Heart left ventricle (tissue), 16 donors: Measurements from ENCODE around the gene ADAMTSL1. TPM values are rescaled to one million over a fixed set of nuclear protein-coding genes. Genes with fewer than 3 reads are reported as not detected.
A peak's percentile ranks its signal among the peaks of the same experiment; 100 is the strongest.

Source experiments
- ATAC-seq, 4 donors: fragments of 200-7000 bp; cut with Tn5 transposase; one replicate each; pipeline ENCODE4 v1.9.1; 2020 to 2022; ENCODE audit warnings: moderate library complexity in 4 of 4, mild to moderate bottlenecking in 3 of 4, moderate number of reproducible peaks in 1 of 4
- DNase-seq, 5 donors: peaks; one replicate each; pipeline ENCODE4 v3.0.0-alpha.2; 2020
- H3K27ac ChIP-seq, 12 donors: fragments of 200-600 bp; sonication (generic) in 4 of 12; one replicate each; pipeline versions ENCODE4 v1.5.0 to v1.8.0; 2016 to 2022; ENCODE audit warnings: mild to moderate bottlenecking in 2 of 12
- H3K27me3 ChIP-seq, 9 donors: fragments of 200-600 bp; sonication (generic) in 2 of 9; one replicate each; pipeline versions ENCODE4 v1.5.1 to v1.8.0; 2016 to 2022; ENCODE audit warnings: mild to moderate bottlenecking in 3 of 9
- H3K36me3 ChIP-seq, 9 donors: fragments of 200-600 bp; sonication (generic) in 2 of 9; one replicate each; pipeline versions ENCODE4 v1.5.0 to v1.8.0; 2018 to 2022; ENCODE audit warnings: mild to moderate bottlenecking in 2 of 9
- H3K4me1 ChIP-seq, 12 donors: fragments of 200-600 bp; sonication (generic) in 4 of 12; one replicate each; pipeline versions ENCODE4 v1.5.0 to v1.8.0; 2016 to 2022; ENCODE audit warnings: mild to moderate bottlenecking in 3 of 12
- H3K4me3 ChIP-seq, 12 donors: fragments of 200-600 bp; sonication (generic) in 4 of 12; one replicate each; pipeline versions ENCODE4 v1.5.0 to v1.8.0; 2017 to 2022; ENCODE audit warnings: mild to moderate bottlenecking in 9 of 12, moderate library complexity in 4 of 12
- H3K9me3 ChIP-seq, 12 donors: fragments of 200-600 bp; sonication (generic) in 4 of 12; one replicate each; pipeline versions ENCODE4 v1.5.0 to v1.8.0; 2016 to 2022; ENCODE audit warnings: mild to moderate bottlenecking in 1 of 12
- POLR2A ChIP-seq, 2 donors: fragments of 450-650 bp; IDR thresholded peaks; one replicate each; pipeline ENCODE4 v1.6.1; 2017; ENCODE audit warnings: antibody characterized with exemption in 2 of 2, mild to moderate bottlenecking in 2 of 2, moderate library complexity in 2 of 2
- WGBS, 4 donors: extraction: QIAGEN DNeasy Blood & Tissue Kit in 2 of 4; methylation state at CpG; one replicate each; pipeline versions ENCODE4 v1.1.5 to v1.1.7; 2013 to 2018; 5-methylcytosine and 5-hydroxymethylcytosine counted together
- intact Hi-C, 10 donors: fragments of 100-400 bp; cut with DNase I; formaldehyde crosslinking; loops; one replicate each; pipeline versions ENCODE4 v1.11.1 to v1.14.2; 2022
- polyA plus RNA-seq, 2 donors: library from polyadenylated mRNA; stranded (reverse); fragments of 200-250 nt; gene quantifications; one replicate each; pipeline ENCODE4 v1.2.3, GENCODE V29; 2013
- total RNA-seq, 9 donors: library from RNA; depleted of rRNA in 2 of 9; stranded (reverse); fragments of >200 nt in 2 of 9; fragmentation: NEBNext Ultra II Directional in 3 of 9; extraction: Animal tissue kit (Norgen Biotek cat#: 25700) in 3 of 9; gene quantifications; one replicate each; pipeline versions ENCODE4 v1.1.0 to v1.2.4, GENCODE V29; 2016 to 2023
- TF ChIP-seq, protein P1 (sequence below), 12 donors: fragments of 200-600 bp; sonication (generic) in 4 of 12; IDR thresholded peaks; one replicate each; pipeline versions ENCODE4 v1.5.0 to v1.8.0; 2018 to 2022; ENCODE audit warnings: antibody characterized with exemption in 12 of 12, mild to moderate bottlenecking in 5 of 12
- donor health status: ischemic (EF 13 %, LVEDD 7.1; RV severe dilation, severe dysfunction).
- donor health status: healthy with polysubstance abuse.
- donor health status: DM: no; HTN: yes; CAD: no.
- donor health status: DM: no; HTN: no; CAD: no.
- donor health status: ischemic (EF 25% LVEDD 6.9; RV normal size, moderate dysfunction).
- donor health status: ischemic (EF 25% LVEDD 5.7; RV mildly dilated, moderate dysfunction).
- donor health status: healthy.
- donor health status: DM: yes; HTN: yes; CAD: no.
- donor health status: ischemic (EF 35%, LVEDD 5.7; RV mildly dilated, moderate dysfunction).
- donor health status: nonischemic (EF 11% LVEDD 7.7; RV severe dilation, severe dysfunction).
- donor health status: DM: yes; HTN: yes; CAD: no.
- donor health status: PGD.
- donor health status: ischemic (EF 29% LVEDD 5.4; RV normal size, mild dysfunction).
- donor health status: nonischemic (EF 23%, LVEDD 6.1; RV moderate dilation, normal function).

The ADAMTSL1 gene
- total and polyA plus RNA-seq, 11 donors, result 0.46 to 4.7 (median 1.1) TPM

- no peaks in the 10 kb centered on the region for H3K36me3 ChIP-seq
- intact Hi-C loops, result no loop called here
- peaks cover 0 to 2% (median 0%) of the 10 kb centered on the region in 12 donors for H3K9me3 ChIP-seq
- H3K4me3 ChIP-seq, result no peak overlapping the region
- H3K4me1 ChIP-seq, result peaks cover 0 to 7% (median 0%) of the 10 kb centered on the region in 12 donors
- no peaks in the 10 kb centered on the region for H3K27me3 ChIP-seq
- WGBS, 4 donors, result 95 to 98% (median 96%) methylated on average over 1 of the region's 1 CpG
- H3K27ac ChIP-seq, result no peak overlapping the region
- DNase-seq (no peak), ATAC-seq (no peak)
- TF ChIP-seq, protein P1, sequence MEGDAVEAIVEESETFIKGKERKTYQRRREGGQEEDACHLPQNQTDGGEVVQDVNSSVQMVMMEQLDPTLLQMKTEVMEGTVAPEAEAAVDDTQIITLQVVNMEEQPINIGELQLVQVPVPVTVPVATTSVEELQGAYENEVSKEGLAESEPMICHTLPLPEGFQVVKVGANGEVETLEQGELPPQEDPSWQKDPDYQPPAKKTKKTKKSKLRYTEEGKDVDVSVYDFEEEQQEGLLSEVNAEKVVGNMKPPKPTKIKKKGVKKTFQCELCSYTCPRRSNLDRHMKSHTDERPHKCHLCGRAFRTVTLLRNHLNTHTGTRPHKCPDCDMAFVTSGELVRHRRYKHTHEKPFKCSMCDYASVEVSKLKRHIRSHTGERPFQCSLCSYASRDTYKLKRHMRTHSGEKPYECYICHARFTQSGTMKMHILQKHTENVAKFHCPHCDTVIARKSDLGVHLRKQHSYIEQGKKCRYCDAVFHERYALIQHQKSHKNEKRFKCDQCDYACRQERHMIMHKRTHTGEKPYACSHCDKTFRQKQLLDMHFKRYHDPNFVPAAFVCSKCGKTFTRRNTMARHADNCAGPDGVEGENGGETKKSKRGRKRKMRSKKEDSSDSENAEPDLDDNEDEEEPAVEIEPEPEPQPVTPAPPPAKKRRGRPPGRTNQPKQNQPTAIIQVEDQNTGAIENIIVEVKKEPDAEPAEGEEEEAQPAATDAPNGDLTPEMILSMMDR (IDR thresholded peaks at IDR 0.05), result no peak
- no peak for TF ChIP-seq POLR2A (IDR thresholded peaks at IDR 0.05)
Observed at GRCh38 chr9:18548456-18548855, 74.5 kb downstream of the ADAMTSL1 start.

DNA sequence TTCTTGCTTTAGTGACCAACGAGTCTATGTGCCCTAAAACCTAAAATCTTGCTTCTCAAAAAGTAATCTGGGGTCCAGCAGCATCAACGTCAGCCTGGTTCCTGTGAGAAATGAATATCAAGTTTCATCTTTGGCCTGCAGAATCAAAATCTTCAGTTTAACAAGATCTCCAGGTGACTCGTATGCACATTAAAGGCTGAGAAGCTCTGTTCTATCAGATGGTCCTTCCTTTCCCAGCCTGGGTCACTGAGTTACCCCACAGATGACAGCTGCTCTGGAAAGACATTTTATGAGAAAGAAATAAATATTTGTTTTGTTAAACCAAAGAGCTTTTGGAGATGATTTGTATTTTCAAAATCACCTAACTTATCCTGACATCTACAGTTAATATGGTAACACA is 75.8 kb downstream of the ADAMTSL1 start:
- Histone ChIP-seq H3K27ac (no peak overlapping the region), H3K4me1 (no peaks in the 10 kb centered on the region), H3K27me3 (no peaks in the 10 kb centered on the region), H3K4me3 (no peak overlapping the region), H3K36me3 (no peaks in the 10 kb centered on the region), H3K9me3 (peaks cover 0 to 4% (median 0%) of the 10 kb centered on the region in 12 donors)
- TF ChIP-seq, protein P1 (IDR thresholded peaks at IDR 0.05), result no peak
- no peak for TF ChIP-seq POLR2A (IDR thresholded peaks at IDR 0.05)
- DNase-seq (no peak), ATAC-seq (no peak)
- WGBS, 4 donors, result 54 to 96% (median 79%) methylated on average over 3 of the region's 3 CpGs
- intact Hi-C loops, result no loop called here

GRCh38 chr9:18550286-18550685 is 76.3 kb downstream of the ADAMTSL1 start:
- intact Hi-C loops, result no loop called here
- Histone ChIP-seq H3K27ac (no peak overlapping the region), H3K27me3 (no peaks in the 10 kb centered on the region), H3K36me3 (no peaks in the 10 kb centered on the region), H3K4me3 (no peak overlapping the region), H3K4me1 (peaks cover 0 to under 1% (median 0%) of the 10 kb centered on the region in 12 donors), H3K9me3 (peaks cover 0 to 4% (median 0%) of the 10 kb centered on the region in 12 donors)
- TF ChIP-seq POLR2A (IDR thresholded peaks at IDR 0.05), result no peak
- TF ChIP-seq, protein P1 (IDR thresholded peaks at IDR 0.05), result no peak
- ATAC-seq, result no peak
- no peak for DNase-seq
- WGBS, 4 donors, result 90 to 97% (median 94%) methylated on average over 5 of the region's 5 CpGs

- TF ChIP-seq, protein P1 (IDR thresholded peaks at IDR 0.05), result no peak
- TF ChIP-seq POLR2A (IDR thresholded peaks at IDR 0.05), result no peak
- Histone ChIP-seq H3K27ac (peak overlapping the region in 1 of 12 donors; percentile 66), H3K4me1 (peaks cover 0 to 10% (median 0%) of the 10 kb centered on the region in 12 donors), H3K9me3 (peaks cover 0 to 8% (median 1%) of the 10 kb centered on the region in 12 donors), H3K27me3 (no peaks in the 10 kb centered on the region), H3K36me3 (no peaks in the 10 kb centered on the region), H3K4me3 (no peak overlapping the region)
- intact Hi-C loops, result no loop called here
- 74 to 82% (median 80%) methylated on average over 6 of the region's 6 CpGs for WGBS, 4 donors
- ATAC-seq (no peak), DNase-seq (no peak)
Observed at GRCh38 chr9:18554244-18554643, 80.3 kb downstream of the ADAMTSL1 start.
